Activated CD4-positive, alpha-beta T cell treated with anti-CD3 and anti-CD28 coated beads, Interleukin-2, Interleukin-4, amounts not matched to agents 100 ng/mL and 50 ng/mL, durations not matched to agents 16 hours and 8 hours (primary cell): ENCODE measurements around the gene FNDC5.
"Not testable (repeated sequence)": the region's sequence is repeated elsewhere in the genome, so short reads cannot be mapped to it uniquely, and the experiment has no call there.

Experiments
- DNase-seq: peaks from one replicate; pipeline ENCODE4 v3.0.0-alpha.2; 2020; ENCODE audit warnings: low spot score

Gene FNDC5

GRCh38 chr1:32870615-32871363 is at the start of gene FNDC5:
FNDC5 (minus strand) TSS chr1:32870912.
- no peak for DNase-seq

- no peak for DNase-seq
Measured at GRCh38 chr1:32919811-32920733, 49.4 kb upstream of the FNDC5 start.

GRCh38 chr1:32918179-32918578 is 47.5 kb upstream of the FNDC5 start:
- DNase-seq: no peak

GRCh38 chr1:32917521-32917920 is 46.8 kb upstream of the FNDC5 start:
- DNase-seq: peak; percentile 38

- no peak for DNase-seq
Measured at GRCh38 chr1:32915766-32916706, 45.3 kb upstream of the FNDC5 start.

GRCh38 chr1:32910319-32910718 is 39.6 kb upstream of the FNDC5 start:
- no peak for DNase-seq

- DNase-seq: no peak
Measured at GRCh38 chr1:32907435-32907834, 36.7 kb upstream of the FNDC5 start.

GRCh38 chr1:32906654-32907053 is 35.9 kb upstream of the FNDC5 start:
- DNase-seq: no peak

GRCh38 chr1:32905588-32905987 is 34.9 kb upstream of the FNDC5 start:
- not testable (repeated sequence) for DNase-seq

- DNase-seq: no peak
Measured at GRCh38 chr1:32904797-32905196, 34.1 kb upstream of the FNDC5 start.

- no peak for DNase-seq
Measured at GRCh38 chr1:32903991-32904785, 33.5 kb upstream of the FNDC5 start.

- DNase-seq: no peak
Measured at GRCh38 chr1:32902535-32902920, 31.8 kb upstream of the FNDC5 start.

GRCh38 chr1:32901823-32902534 is 31.3 kb upstream of the FNDC5 start:
- no peak for DNase-seq

GRCh38 chr1:32900956-32901822 is 30.5 kb upstream of the FNDC5 start, which contains the start of gene TMEM54:
TMEM54 (minus strand) TSS chr1:32901389; CDS start chr1:32901238, 151 bp downstream.
- no peak for DNase-seq

GRCh38 chr1:32900371-32900955 is 29.8 kb upstream of the FNDC5 start:
- no peak for DNase-seq

- no peak for DNase-seq
Measured at GRCh38 chr1:32899586-32900296, 29.0 kb upstream of the FNDC5 start.

GRCh38 chr1:32898958-32899357 is 28.2 kb upstream of the FNDC5 start:
- DNase-seq: no peak

GRCh38 chr1:32898056-32898455 is 27.3 kb upstream of the FNDC5 start:
- no peak for DNase-seq
